GM12878 (cell line): ENCODE measurements around the gene ZNF709.

ENCODE experiments used
- EZH2 ChIP-seq: IDR thresholded peaks from 2 replicates; pipeline ENCODE4 v1.6.1; 2012; ENCODE audit warnings: low read depth, mild to moderate bottlenecking, control low read depth, inconsistent platforms, low read length, borderline replicate concordance; ENCODE audit not compliant: control insufficient read depth
- GATAD2B ChIP-seq: fragments of 450-650 bp; conservative IDR thresholded peaks from 2 replicates; pipeline ENCODE4 v1.6.1; 2017; ENCODE audit warnings: low read depth, mild to moderate bottlenecking, moderate library complexity
- HDAC6 ChIP-seq: fragments of 200-600 bp; sonication (generic); IDR thresholded peaks from one replicate; pipeline ENCODE4 v1.8.0; 2017; ENCODE audit warnings: antibody characterized with exemption; ENCODE audit not compliant: unreplicated experiment
- PAX5 ChIP-seq: IDR thresholded peaks from 2 replicates; pipeline ENCODE4 v1.6.1; 2011; ENCODE audit warnings: low read depth, low read length, borderline replicate concordance
- POLR2AphosphoS5 ChIP-seq: IDR thresholded peaks from 2 replicates; pipeline ENCODE4 v1.6.1; 2011; ENCODE audit warnings: mild to moderate bottlenecking, low read length, inconsistent platforms
- TAF1 ChIP-seq: IDR thresholded peaks from 2 replicates; pipeline ENCODE4 v1.6.1; 2011; ENCODE audit warnings: mild to moderate bottlenecking, low read depth, low read length, borderline replicate concordance
- TCF7 ChIP-seq: IDR thresholded peaks from 2 replicates; pipeline ENCODE4 v1.6.1; 2014; ENCODE audit warnings: antibody characterized with exemption, borderline replicate concordance
- TF ChIP-seq, protein P1 (sequence below): IDR thresholded peaks from 2 replicates; pipeline ENCODE4 v1.6.1; 2012; ENCODE audit warnings: low read length, inconsistent platforms
- TF ChIP-seq, protein P2 (sequence below), 3 experiments: IDR thresholded peaks in 2 of 3; conservative IDR thresholded peaks in 1 of 3; 2 replicates each; pipeline ENCODE4 v1.5.1; 2011; ENCODE audit warnings: low read depth in 3 of 3, low read length in 3 of 3, mild to moderate bottlenecking in 3 of 3, control low read depth in 2 of 3, moderate library complexity in 2 of 3, inconsistent platforms in 1 of 3, mixed read lengths in 1 of 3; ENCODE audit not compliant: control insufficient read depth in 2 of 3, insufficient read depth in 1 of 3; ENCODE audit errors: extremely low read depth in 1 of 3
- TF ChIP-seq, protein P3 (sequence below): IDR thresholded peaks from 2 replicates; pipeline ENCODE4 v1.6.1; 2011; ENCODE audit warnings: low read depth, mild to moderate bottlenecking, low read length, moderate library complexity, borderline replicate concordance; ENCODE audit errors: extremely low read depth

DNA sequence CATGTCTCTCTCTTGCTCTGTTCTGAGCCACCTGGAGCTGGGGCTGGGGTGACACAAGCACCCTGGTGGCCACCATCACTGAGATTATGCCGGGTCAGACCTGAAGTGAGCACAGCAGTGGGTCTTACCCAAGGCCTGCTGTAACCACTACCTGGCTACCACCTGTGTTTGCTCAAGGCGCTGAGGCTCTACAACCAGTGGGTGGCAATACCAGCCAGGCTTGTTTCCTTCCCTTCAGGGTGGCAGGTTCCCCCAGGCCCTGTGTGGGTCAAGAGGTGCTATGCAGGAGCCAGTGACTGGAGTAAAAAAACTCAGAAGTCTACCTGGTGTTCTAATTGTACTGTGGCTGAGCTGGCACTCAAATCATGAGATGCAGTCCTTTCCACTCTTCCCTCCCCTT is 35.8 kb downstream of the ZNF709 start:
- TF ChIP-seq HDAC6 (no peak), POLR2AphosphoS5 (no peak), PAX5 (no peak), TCF7 (no peak), GATAD2B (no peak), TAF1 (no peak), EZH2 (no peak)
- TF ChIP-seq, protein P1, sequence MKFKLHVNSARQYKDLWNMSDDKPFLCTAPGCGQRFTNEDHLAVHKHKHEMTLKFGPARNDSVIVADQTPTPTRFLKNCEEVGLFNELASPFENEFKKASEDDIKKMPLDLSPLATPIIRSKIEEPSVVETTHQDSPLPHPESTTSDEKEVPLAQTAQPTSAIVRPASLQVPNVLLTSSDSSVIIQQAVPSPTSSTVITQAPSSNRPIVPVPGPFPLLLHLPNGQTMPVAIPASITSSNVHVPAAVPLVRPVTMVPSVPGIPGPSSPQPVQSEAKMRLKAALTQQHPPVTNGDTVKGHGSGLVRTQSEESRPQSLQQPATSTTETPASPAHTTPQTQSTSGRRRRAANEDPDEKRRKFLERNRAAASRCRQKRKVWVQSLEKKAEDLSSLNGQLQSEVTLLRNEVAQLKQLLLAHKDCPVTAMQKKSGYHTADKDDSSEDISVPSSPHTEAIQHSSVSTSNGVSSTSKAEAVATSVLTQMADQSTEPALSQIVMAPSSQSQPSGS: no peak
- TF ChIP-seq, protein P2, sequence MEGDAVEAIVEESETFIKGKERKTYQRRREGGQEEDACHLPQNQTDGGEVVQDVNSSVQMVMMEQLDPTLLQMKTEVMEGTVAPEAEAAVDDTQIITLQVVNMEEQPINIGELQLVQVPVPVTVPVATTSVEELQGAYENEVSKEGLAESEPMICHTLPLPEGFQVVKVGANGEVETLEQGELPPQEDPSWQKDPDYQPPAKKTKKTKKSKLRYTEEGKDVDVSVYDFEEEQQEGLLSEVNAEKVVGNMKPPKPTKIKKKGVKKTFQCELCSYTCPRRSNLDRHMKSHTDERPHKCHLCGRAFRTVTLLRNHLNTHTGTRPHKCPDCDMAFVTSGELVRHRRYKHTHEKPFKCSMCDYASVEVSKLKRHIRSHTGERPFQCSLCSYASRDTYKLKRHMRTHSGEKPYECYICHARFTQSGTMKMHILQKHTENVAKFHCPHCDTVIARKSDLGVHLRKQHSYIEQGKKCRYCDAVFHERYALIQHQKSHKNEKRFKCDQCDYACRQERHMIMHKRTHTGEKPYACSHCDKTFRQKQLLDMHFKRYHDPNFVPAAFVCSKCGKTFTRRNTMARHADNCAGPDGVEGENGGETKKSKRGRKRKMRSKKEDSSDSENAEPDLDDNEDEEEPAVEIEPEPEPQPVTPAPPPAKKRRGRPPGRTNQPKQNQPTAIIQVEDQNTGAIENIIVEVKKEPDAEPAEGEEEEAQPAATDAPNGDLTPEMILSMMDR (IDR thresholded peaks at IDR 0.05 in 2 of 3, conservative IDR thresholded peaks at IDR 0.05 in 1 of 3; ENCODE audit: control insufficient read depth in 2 of 3, extremely low read depth in 1 of 3, insufficient read depth in 1 of 3, low read depth in 3 of 3, low read length in 3 of 3): no peak
- TF ChIP-seq, protein P3, sequence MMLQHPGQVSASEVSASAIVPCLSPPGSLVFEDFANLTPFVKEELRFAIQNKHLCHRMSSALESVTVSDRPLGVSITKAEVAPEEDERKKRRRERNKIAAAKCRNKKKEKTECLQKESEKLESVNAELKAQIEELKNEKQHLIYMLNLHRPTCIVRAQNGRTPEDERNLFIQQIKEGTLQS: no peak
